GM19438 (cell line): Measurements from ENCODE around the gene L3MBTL3.

Experiments
- ATAC-seq: cut with Tn5 transposase; IDR thresholded peaks from one replicate; pipeline ENCODE4 v1.9.1; 2021; ENCODE audit warnings: low read depth; ENCODE audit not compliant: unreplicated experiment

The L3MBTL3 gene

GRCh38 chr6:130018292-130018743 lies at the start of gene L3MBTL3:
L3MBTL3 (plus strand) TSS chr6:130018581; CDS start chr6:130042700, 24,119 bp downstream.
- ATAC-seq: peak; percentile 64

- no peak for ATAC-seq
Observed at GRCh38 chr6:129969064-129969463, 49.3 kb upstream of the L3MBTL3 start.

GRCh38 chr6:129976110-129976509 lies 42.3 kb upstream of the L3MBTL3 start:
- ATAC-seq: no peak

GRCh38 chr6:129978148-129978916 lies 40.0 kb upstream of the L3MBTL3 start:
- ATAC-seq: no peak

- no peak for ATAC-seq
Observed at GRCh38 chr6:129980821-129981220, 37.6 kb upstream of the L3MBTL3 start.

- no peak for ATAC-seq
Observed at GRCh38 chr6:129981598-129981997, 36.8 kb upstream of the L3MBTL3 start.

GRCh38 chr6:129989396-129989795 lies 29.0 kb upstream of the L3MBTL3 start:
- ATAC-seq: no peak

GRCh38 chr6:129992881-129993280 lies 25.5 kb upstream of the L3MBTL3 start:
- ATAC-seq: no peak

- no peak for ATAC-seq
Observed at GRCh38 chr6:129994410-129994809, 24.0 kb upstream of the L3MBTL3 start.

- ATAC-seq: no peak
Observed at GRCh38 chr6:129996387-129996786, 22.0 kb upstream of the L3MBTL3 start.

- ATAC-seq: no peak
Observed at GRCh38 chr6:130000526-130001421, 17.6 kb upstream of the L3MBTL3 start.

GRCh38 chr6:130008236-130008873 lies 10.0 kb upstream of the L3MBTL3 start:
- no peak for ATAC-seq

GRCh38 chr6:130009146-130009545 lies 9.2 kb upstream of the L3MBTL3 start:
- ATAC-seq: no peak

GRCh38 chr6:130010387-130010786 lies 8.0 kb upstream of the L3MBTL3 start:
- no peak for ATAC-seq

GRCh38 chr6:130012728-130013127 lies 5.7 kb upstream of the L3MBTL3 start:
- no peak for ATAC-seq

- ATAC-seq: peak; percentile 33
Observed at GRCh38 chr6:130018744-130019325, 454 bp downstream of the L3MBTL3 start.

GRCh38 chr6:130019326-130020072 lies 1.1 kb downstream of the L3MBTL3 start:
- peak; percentile 11 for ATAC-seq

GRCh38 chr6:130020073-130020906 lies 1.9 kb downstream of the L3MBTL3 start:
- peak; percentile 16 for ATAC-seq
